ENCODE data around the gene TIGD6.

TIGD6 gene

GRCh38 chr5:149993471-149993870, 7.0 kb downstream of the TIGD6 start:
- Histone ChIP-seq H4K20me1 (ENCODE audit: insufficient read depth, low read length, poor library complexity, severe bottlenecking) (no peaks in the 10 kb centered on the region), H3K9ac (ENCODE audit: low read depth, low read length, poor library complexity, severe bottlenecking) (no peak overlapping the region), H2AFZ (ENCODE audit: low read length) (no peak overlapping the region), H3K9me2 (replicated peaks; ENCODE audit: low read depth, low read length) (no peaks in the 10 kb centered on the region), H3K79me2 (ENCODE audit: insufficient read depth, low read length) (no peaks in the 10 kb centered on the region), H3K4me3 (ENCODE audit: low read length, poor library complexity, severe bottlenecking) (no peak overlapping the region), H3F3A (ENCODE audit: low read depth) (no peaks in the 10 kb centered on the region), H3K9me3 (ENCODE audit: insufficient read depth, low read depth, low read length) (no peaks in the 10 kb centered on the region), H3K4me2 (ENCODE audit: low read depth, low read length, poor library complexity, severe bottlenecking) (no peak overlapping the region), H3K27me3 (ENCODE audit: insufficient read depth, low read length, poor library complexity, severe bottlenecking) (no peaks in the 10 kb centered on the region), H3K4me1 (ENCODE audit: insufficient read depth, low read length, poor library complexity, severe bottlenecking) (no peaks in the 10 kb centered on the region), H3K36me3 (ENCODE audit: insufficient read depth, low read length) (no peaks in the 10 kb centered on the region)
- TF ChIP-seq CTCF (conservative IDR thresholded peaks at IDR 0.05; ENCODE audit: low read length) (no peak), EZH2phosphoT487 (IDR thresholded peaks at IDR 0.05; ENCODE audit: borderline replicate concordance) (no peak)

- Histone ChIP-seq H3F3A (ENCODE audit: low read depth) (no peaks in the 10 kb centered on the region), H3K79me2 (ENCODE audit: insufficient read depth, low read length) (no peaks in the 10 kb centered on the region), H3K9ac (ENCODE audit: low read depth, low read length, poor library complexity, severe bottlenecking) (no peak overlapping the region), H3K36me3 (ENCODE audit: insufficient read depth, low read length) (no peaks in the 10 kb centered on the region), H3K4me1 (ENCODE audit: insufficient read depth, low read length, poor library complexity, severe bottlenecking) (no peaks in the 10 kb centered on the region), H3K9me2 (replicated peaks; ENCODE audit: low read depth, low read length) (no peaks in the 10 kb centered on the region), H3K4me3 (ENCODE audit: low read length, poor library complexity, severe bottlenecking) (no peak overlapping the region), H2AFZ (ENCODE audit: low read length) (no peak overlapping the region), H3K9me3 (ENCODE audit: insufficient read depth, low read depth, low read length) (no peaks in the 10 kb centered on the region), H3K4me2 (ENCODE audit: low read depth, low read length, poor library complexity, severe bottlenecking) (no peak overlapping the region), H3K27me3 (ENCODE audit: insufficient read depth, low read length, poor library complexity, severe bottlenecking) (no peaks in the 10 kb centered on the region), H4K20me1 (ENCODE audit: insufficient read depth, low read length, poor library complexity, severe bottlenecking) (no peaks in the 10 kb centered on the region)
- TF ChIP-seq CTCF (conservative IDR thresholded peaks at IDR 0.05; ENCODE audit: low read length) (peak; percentile 93), EZH2phosphoT487 (IDR thresholded peaks at IDR 0.05; ENCODE audit: borderline replicate concordance) (no peak)
Observed at GRCh38 chr5:149990518-149991376, 9.7 kb downstream of the TIGD6 start.

GRCh38 chr5:149988126-149988525, 12.3 kb downstream of the TIGD6 start:
- no peaks in the 10 kb centered on the region for H4K20me1 ChIP-seq (ENCODE audit: insufficient read depth, low read length, poor library complexity, severe bottlenecking)
- no peaks in the 10 kb centered on the region for H3K36me3 ChIP-seq (ENCODE audit: insufficient read depth, low read length)
- no peaks in the 10 kb centered on the region for H3K4me1 ChIP-seq (ENCODE audit: insufficient read depth, low read length, poor library complexity, severe bottlenecking)
- no peak overlapping the region for H3K4me3 ChIP-seq (ENCODE audit: low read length, poor library complexity, severe bottlenecking)
- no peaks in the 10 kb centered on the region for H3K79me2 ChIP-seq (ENCODE audit: insufficient read depth, low read length)
- TF ChIP-seq CTCF (conservative IDR thresholded peaks at IDR 0.05; ENCODE audit: low read length): no peak
- TF ChIP-seq EZH2phosphoT487 (IDR thresholded peaks at IDR 0.05; ENCODE audit: borderline replicate concordance): no peak
- H3K9me2 ChIP-seq (replicated peaks; ENCODE audit: low read depth, low read length): no peaks in the 10 kb centered on the region
- no peak overlapping the region for H3K9ac ChIP-seq (ENCODE audit: low read depth, low read length, poor library complexity, severe bottlenecking)
- H3K27me3 ChIP-seq (ENCODE audit: insufficient read depth, low read length, poor library complexity, severe bottlenecking): no peaks in the 10 kb centered on the region
- H2AFZ ChIP-seq (ENCODE audit: low read length): no peak overlapping the region
- no peak overlapping the region for H3K4me2 ChIP-seq (ENCODE audit: low read depth, low read length, poor library complexity, severe bottlenecking)
- H3K9me3 ChIP-seq (ENCODE audit: insufficient read depth, low read depth, low read length): no peaks in the 10 kb centered on the region
- H3F3A ChIP-seq (ENCODE audit: low read depth): no peaks in the 10 kb centered on the region

Measured in Loucy (cell line).